ENCODE measurements around the gene NPR2.

DNA sequence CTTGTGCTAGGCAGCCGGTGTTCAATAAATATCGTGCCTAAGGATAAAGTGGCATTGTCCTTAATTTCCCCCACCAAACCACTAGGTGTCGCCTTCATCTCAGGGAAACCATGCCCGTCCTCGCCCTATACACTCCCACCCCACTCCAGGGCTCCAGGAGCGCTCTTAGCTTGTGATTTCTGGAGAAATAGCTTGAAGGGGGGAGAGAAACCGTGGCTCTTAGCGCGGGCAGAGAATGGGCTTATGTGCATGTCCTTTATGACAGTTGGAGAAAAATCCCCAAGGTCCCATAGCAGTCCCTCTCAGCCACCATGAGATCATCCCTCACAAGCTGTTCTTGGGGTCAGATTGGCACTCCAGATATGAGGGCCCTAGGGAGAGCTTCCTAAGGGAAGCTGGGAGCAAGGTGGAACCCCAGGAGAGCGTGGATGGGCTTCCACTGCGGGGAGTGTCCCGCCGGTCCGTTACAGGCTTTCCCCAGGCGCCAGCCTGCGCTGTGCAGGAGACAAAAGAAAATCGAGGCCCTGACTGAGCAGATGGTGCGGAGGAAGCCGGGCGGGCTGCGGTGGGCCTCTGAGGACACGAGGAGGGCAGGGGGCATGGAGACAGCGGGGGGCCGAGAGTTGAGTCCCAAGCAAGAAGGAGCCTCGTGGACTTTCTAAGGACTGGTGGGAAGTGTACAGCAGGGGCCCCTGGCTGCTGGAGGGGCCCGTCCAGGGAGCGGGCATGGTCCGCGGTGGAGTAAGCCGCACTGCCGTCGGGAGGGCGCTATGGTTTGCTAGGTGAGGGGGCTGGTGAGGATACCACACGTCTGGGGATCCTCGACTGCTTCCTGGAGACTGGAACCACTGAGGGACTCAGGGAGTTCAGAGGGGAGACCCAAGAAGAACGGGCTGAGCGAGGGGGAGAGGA lies 750 bp upstream of the NPR2 start:
- TF ChIP-seq EZH2phosphoT487 (conservative IDR thresholded peaks at IDR 0.05; ENCODE audit: low read length), result no peak
- TF ChIP-seq, protein P1, sequence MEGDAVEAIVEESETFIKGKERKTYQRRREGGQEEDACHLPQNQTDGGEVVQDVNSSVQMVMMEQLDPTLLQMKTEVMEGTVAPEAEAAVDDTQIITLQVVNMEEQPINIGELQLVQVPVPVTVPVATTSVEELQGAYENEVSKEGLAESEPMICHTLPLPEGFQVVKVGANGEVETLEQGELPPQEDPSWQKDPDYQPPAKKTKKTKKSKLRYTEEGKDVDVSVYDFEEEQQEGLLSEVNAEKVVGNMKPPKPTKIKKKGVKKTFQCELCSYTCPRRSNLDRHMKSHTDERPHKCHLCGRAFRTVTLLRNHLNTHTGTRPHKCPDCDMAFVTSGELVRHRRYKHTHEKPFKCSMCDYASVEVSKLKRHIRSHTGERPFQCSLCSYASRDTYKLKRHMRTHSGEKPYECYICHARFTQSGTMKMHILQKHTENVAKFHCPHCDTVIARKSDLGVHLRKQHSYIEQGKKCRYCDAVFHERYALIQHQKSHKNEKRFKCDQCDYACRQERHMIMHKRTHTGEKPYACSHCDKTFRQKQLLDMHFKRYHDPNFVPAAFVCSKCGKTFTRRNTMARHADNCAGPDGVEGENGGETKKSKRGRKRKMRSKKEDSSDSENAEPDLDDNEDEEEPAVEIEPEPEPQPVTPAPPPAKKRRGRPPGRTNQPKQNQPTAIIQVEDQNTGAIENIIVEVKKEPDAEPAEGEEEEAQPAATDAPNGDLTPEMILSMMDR (IDR thresholded peaks at IDR 0.05; ENCODE audit: insufficient read depth, low read length, poor library complexity, severe bottlenecking), result peak; percentile 86
